Measurements from ENCODE around the gene SIGLEC15.

Gene SIGLEC15

GRCh38 chr18:45871431-45872084 is 46.1 kb downstream of the SIGLEC15 start:
- no peak for TF ChIP-seq CTCF (conservative IDR thresholded peaks at IDR 0.05; ENCODE audit: low read depth)
- H3K27ac ChIP-seq, result no peak overlapping the region
- POLR2A ChIA-PET (ENCODE audit: low non-redundant PET), result no interaction called here
- peak; percentile 43 for DNase-seq (ENCODE audit: low spot score)
- CTCF ChIA-PET, result no interaction called here

GRCh38 chr18:45874491-45875184 is 49.2 kb downstream of the SIGLEC15 start:
- DNase-seq (ENCODE audit: low spot score), result no peak
- H3K27ac ChIP-seq, result no peak overlapping the region
- CTCF ChIA-PET, result no interaction called here
- TF ChIP-seq CTCF (conservative IDR thresholded peaks at IDR 0.05; ENCODE audit: low read depth), result no peak
- POLR2A ChIA-PET (ENCODE audit: low non-redundant PET), result no interaction called here

- H3K27ac ChIP-seq, result no peak overlapping the region
- POLR2A ChIA-PET (ENCODE audit: low non-redundant PET), result no interaction called here
- CTCF ChIA-PET, result no interaction called here
Measured at GRCh38 chr18:45876161-45876560, 50.7 kb downstream of the SIGLEC15 start.

GRCh38 chr18:45877403-45877802 is 51.9 kb downstream of the SIGLEC15 start:
- no peak for TF ChIP-seq CTCF (conservative IDR thresholded peaks at IDR 0.05; ENCODE audit: low read depth)
- no peak for DNase-seq (ENCODE audit: low spot score)
- ChIA-PET CTCF (interaction anchor here (0.7 kb wide), 1 partner anchor 18 kb away, joined by 3 read pairs; no protein-coding TSS in a partner anchor), POLR2A (ENCODE audit: low non-redundant PET) (no interaction called here)
- H3K27ac ChIP-seq, result no peak overlapping the region

More at GRCh38 chr18:45876161-45876560, 50.7 kb downstream of the SIGLEC15 start:
- no peak for TF ChIP-seq CTCF (conservative IDR thresholded peaks at IDR 0.05; ENCODE audit: low read depth)
- DNase-seq (ENCODE audit: low spot score), result no peak

GRCh38 chr18:45879681-45880655 is 54.5 kb downstream of the SIGLEC15 start:
- H3K27ac ChIP-seq, result no peak overlapping the region
- CTCF ChIA-PET, result interaction anchor here (0.5 to 1.5 kb wide), 8 partner anchors 23 to 213 kb away, joined by 3 to 10 read pairs (median 3); no protein-coding TSS in a partner anchor
- POLR2A ChIA-PET (ENCODE audit: low non-redundant PET), result no interaction called here
- peak; percentile 97 for TF ChIP-seq CTCF (conservative IDR thresholded peaks at IDR 0.05; ENCODE audit: low read depth)
- peak; percentile 19 for DNase-seq (ENCODE audit: low spot score)
